DOHH2 (cell line): ENCODE results near the gene PPARD.

Source experiments
- EZH2phosphoT487 ChIP-seq: fragments of 200-600 bp; sonication (generic); IDR thresholded peaks from 2 replicates; pipeline ENCODE4 v1.6.1; 2017; ENCODE audit warnings: borderline replicate concordance, mild to moderate bottlenecking, antibody characterized with exemption, low read length, moderate library complexity, mixed read lengths
- TF ChIP-seq, protein P1 (sequence below): fragments of 200-600 bp; sonication (generic); IDR thresholded peaks from one replicate; pipeline ENCODE4 v1.5.1; 2014; ENCODE audit warnings: antibody characterized with exemption, mild to moderate bottlenecking, low read depth, low read length; ENCODE audit not compliant: poor library complexity, severe bottlenecking

DNA sequence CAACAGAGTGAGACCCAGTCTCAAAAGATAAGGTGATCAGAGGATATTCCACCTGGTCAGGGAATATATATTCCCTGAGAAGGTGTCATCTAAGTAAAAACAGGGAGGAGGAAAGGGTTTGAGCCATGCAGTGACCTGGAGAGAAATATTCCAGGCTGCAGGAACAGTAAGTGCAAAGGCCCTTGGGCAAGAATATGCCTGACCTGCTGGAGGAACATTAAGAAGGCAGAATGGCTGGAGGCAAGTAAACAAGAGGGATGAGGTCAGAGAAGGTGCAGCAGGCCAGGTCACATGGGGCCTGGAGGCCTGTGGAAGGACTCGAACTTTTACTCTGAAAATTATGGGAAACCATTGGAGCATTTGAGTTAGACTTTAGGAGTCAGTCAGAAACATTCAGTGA is 38.1 kb upstream of the PPARD start:
- TF ChIP-seq, protein P1, sequence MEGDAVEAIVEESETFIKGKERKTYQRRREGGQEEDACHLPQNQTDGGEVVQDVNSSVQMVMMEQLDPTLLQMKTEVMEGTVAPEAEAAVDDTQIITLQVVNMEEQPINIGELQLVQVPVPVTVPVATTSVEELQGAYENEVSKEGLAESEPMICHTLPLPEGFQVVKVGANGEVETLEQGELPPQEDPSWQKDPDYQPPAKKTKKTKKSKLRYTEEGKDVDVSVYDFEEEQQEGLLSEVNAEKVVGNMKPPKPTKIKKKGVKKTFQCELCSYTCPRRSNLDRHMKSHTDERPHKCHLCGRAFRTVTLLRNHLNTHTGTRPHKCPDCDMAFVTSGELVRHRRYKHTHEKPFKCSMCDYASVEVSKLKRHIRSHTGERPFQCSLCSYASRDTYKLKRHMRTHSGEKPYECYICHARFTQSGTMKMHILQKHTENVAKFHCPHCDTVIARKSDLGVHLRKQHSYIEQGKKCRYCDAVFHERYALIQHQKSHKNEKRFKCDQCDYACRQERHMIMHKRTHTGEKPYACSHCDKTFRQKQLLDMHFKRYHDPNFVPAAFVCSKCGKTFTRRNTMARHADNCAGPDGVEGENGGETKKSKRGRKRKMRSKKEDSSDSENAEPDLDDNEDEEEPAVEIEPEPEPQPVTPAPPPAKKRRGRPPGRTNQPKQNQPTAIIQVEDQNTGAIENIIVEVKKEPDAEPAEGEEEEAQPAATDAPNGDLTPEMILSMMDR, result no peak
- no peak for TF ChIP-seq EZH2phosphoT487
